Measurements from ENCODE around the gene BST2. TPM values are rescaled to one million over a fixed set of nuclear protein-coding genes. Genes with fewer than 3 reads are reported as not detected.

BST2 gene
- total RNA-seq, 2 donors from 2014 or later: 113 to 144 TPM

- H3K27me3 ChIP-seq (replicated peaks; ENCODE audit: insufficient read depth): no peaks in the 10 kb centered on the region
- H3K9me3 ChIP-seq: no peaks in the 10 kb centered on the region
- DNase-seq (ENCODE audit: low spot score) (no peak), ATAC-seq (ENCODE audit: insufficient number of reproducible peaks, low FRiP score, low read depth) (no peak)
- no peak for TF ChIP-seq CTCF (IDR thresholded peaks at IDR 0.05)
- H3K4me3 ChIP-seq: peak overlapping the region; percentile 90
- peaks cover 0 to 8% of the 10 kb centered on the region in 2 donors for H3K4me1 ChIP-seq (ENCODE audit: control insufficient read depth in 1 of 2, low read depth in 2 of 2)
- peaks cover 4% of the 10 kb centered on the region for H3K36me3 ChIP-seq
- H3K27ac ChIP-seq: peak overlapping the region in 1 of 2 donors; percentile 83
Measured at GRCh38 chr19:17418710-17419109, 13.3 kb upstream of the BST2 start.

GRCh38 chr19:17415121-17415520 is 9.7 kb upstream of the BST2 start:
- Histone ChIP-seq H3K4me1 (ENCODE audit: control insufficient read depth in 1 of 2, low read depth in 2 of 2) (no peaks in the 10 kb centered on the region), H3K36me3 (peaks cover 6% of the 10 kb centered on the region), H3K27me3 (replicated peaks; ENCODE audit: insufficient read depth) (no peaks in the 10 kb centered on the region), H3K4me3 (peak overlapping the region; percentile 40), H3K9me3 (no peaks in the 10 kb centered on the region), H3K27ac (peak overlapping the region in 1 of 2 donors; percentile 15)
- no peak for TF ChIP-seq CTCF (IDR thresholded peaks at IDR 0.05)
- ATAC-seq (ENCODE audit: insufficient number of reproducible peaks, low FRiP score, low read depth): no peak
- DNase-seq (ENCODE audit: low spot score): no peak

GRCh38 chr19:17414097-17414496 is 8.7 kb upstream of the BST2 start:
- Histone ChIP-seq H3K36me3 (peaks cover 6% of the 10 kb centered on the region), H3K27ac (no peak overlapping the region), H3K4me3 (no peak overlapping the region), H3K4me1 (ENCODE audit: control insufficient read depth in 1 of 2, low read depth in 2 of 2) (no peaks in the 10 kb centered on the region), H3K9me3 (no peaks in the 10 kb centered on the region), H3K27me3 (replicated peaks; ENCODE audit: insufficient read depth) (no peaks in the 10 kb centered on the region)
- no peak for TF ChIP-seq CTCF (IDR thresholded peaks at IDR 0.05)
- DNase-seq (ENCODE audit: low spot score) (no peak), ATAC-seq (ENCODE audit: insufficient number of reproducible peaks, low FRiP score, low read depth) (no peak)

- Histone ChIP-seq H3K4me3 (no peak overlapping the region), H3K27ac (no peak overlapping the region), H3K4me1 (ENCODE audit: control insufficient read depth in 1 of 2, low read depth in 2 of 2) (peaks cover 4 to 5% of the 10 kb centered on the region in 2 donors), H3K36me3 (peaks cover 6% of the 10 kb centered on the region), H3K27me3 (replicated peaks; ENCODE audit: insufficient read depth) (no peaks in the 10 kb centered on the region), H3K9me3 (no peaks in the 10 kb centered on the region)
- no peak for TF ChIP-seq CTCF (IDR thresholded peaks at IDR 0.05)
- no peak for ATAC-seq (ENCODE audit: insufficient number of reproducible peaks, low FRiP score, low read depth)
- no peak for DNase-seq (ENCODE audit: low spot score)
Measured at GRCh38 chr19:17411801-17412200, 6.4 kb upstream of the BST2 start.

GRCh38 chr19:17409990-17410389 is 4.6 kb upstream of the BST2 start:
- no peak for TF ChIP-seq CTCF (IDR thresholded peaks at IDR 0.05)
- Histone ChIP-seq H3K27ac (no peak overlapping the region), H3K9me3 (no peaks in the 10 kb centered on the region), H3K27me3 (replicated peaks; ENCODE audit: insufficient read depth) (no peaks in the 10 kb centered on the region), H3K36me3 (peaks cover 6% of the 10 kb centered on the region), H3K4me1 (ENCODE audit: control insufficient read depth in 1 of 2, low read depth in 2 of 2) (peaks cover 16 to 20% of the 10 kb centered on the region in 2 donors), H3K4me3 (no peak overlapping the region)
- DNase-seq (ENCODE audit: low spot score): no peak
- ATAC-seq (ENCODE audit: insufficient number of reproducible peaks, low FRiP score, low read depth): no peak

All from thoracic aorta (tissue), 2 donors.